Measurements from ENCODE around the gene TJP2. TPM values are rescaled to one million over a fixed set of nuclear protein-coding genes. Genes with fewer than 3 reads are reported as not detected.

TJP2 gene
- total RNA-seq, 4 donors from 2014 or later = 98.8 to 203 (median 137) TPM

- no peak for TF ChIP-seq CTCF (IDR thresholded peaks at IDR 0.05; ENCODE audit: low read depth)
Observed at GRCh38 chr9:69261636-69262035, 87.6 kb downstream of the TJP2 start.

- TF ChIP-seq CTCF (IDR thresholded peaks at IDR 0.05; ENCODE audit: low read depth) = no peak
Observed at GRCh38 chr9:69264526-69264925, 90.4 kb downstream of the TJP2 start.

GRCh38 chr9:69265891-69266290 lies 91.8 kb downstream of the TJP2 start:
- no peak for TF ChIP-seq CTCF (IDR thresholded peaks at IDR 0.05; ENCODE audit: low read depth)

- no peak for TF ChIP-seq CTCF (IDR thresholded peaks at IDR 0.05; ENCODE audit: low read depth)
Observed at GRCh38 chr9:69272212-69272611, 98.1 kb downstream of the TJP2 start.

GRCh38 chr9:69273161-69273560 lies 99.1 kb downstream of the TJP2 start:
- TF ChIP-seq CTCF (IDR thresholded peaks at IDR 0.05; ENCODE audit: low read depth) = no peak

- no peak for TF ChIP-seq CTCF (IDR thresholded peaks at IDR 0.05; ENCODE audit: low read depth)
Observed at GRCh38 chr9:69276775-69277174, 102.7 kb downstream of the TJP2 start.

GRCh38 chr9:69279084-69279731 lies 105.1 kb downstream of the TJP2 start:
- TF ChIP-seq CTCF (IDR thresholded peaks at IDR 0.05; ENCODE audit: low read depth) = no peak

Data from subcutaneous adipose tissue (tissue), 4 donors.